HG03432 (cell line): ENCODE results near the gene RIN2.
"Not testable (repeated sequence)": the region's sequence is repeated elsewhere in the genome, so short reads cannot be mapped to it uniquely, and the experiment has no call there.

Experiments
- ATAC-seq: cut with Tn5 transposase; IDR thresholded peaks from one replicate; pipeline ENCODE4 v1.9.1; 2021; ENCODE audit warnings: mild to moderate bottlenecking, moderate library complexity; ENCODE audit not compliant: unreplicated experiment

The RIN2 gene

DNA sequence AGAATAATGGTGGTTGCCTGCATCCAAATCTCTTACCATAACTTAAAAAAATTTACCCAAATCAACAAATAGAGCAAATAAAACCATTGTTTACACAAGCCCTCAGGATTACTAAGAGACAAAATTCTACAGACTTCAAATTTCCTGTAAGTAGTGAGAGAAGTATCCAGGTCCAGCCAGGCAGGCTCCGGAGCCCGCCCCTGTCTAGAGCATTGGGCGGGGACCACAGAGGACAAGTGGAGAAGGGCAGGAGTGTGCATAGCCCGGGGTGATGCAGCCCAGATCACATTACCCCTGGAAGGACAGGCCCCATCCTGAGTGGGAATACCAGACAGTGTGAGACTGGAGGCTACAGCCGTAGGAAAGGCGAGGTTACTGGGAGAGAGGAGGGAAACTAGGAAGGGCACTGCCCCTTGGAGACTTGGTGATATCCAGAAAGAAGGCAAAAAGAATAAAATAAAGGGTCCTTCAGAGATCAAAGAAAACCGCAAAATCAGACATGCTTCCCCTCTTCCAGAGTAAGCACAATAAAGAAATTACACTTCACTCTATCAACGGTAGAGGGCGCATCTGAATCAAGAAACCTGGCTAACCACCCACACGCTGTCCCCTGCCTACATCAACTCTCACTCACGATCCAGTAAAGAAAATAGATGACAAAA, 26.6 kb downstream of the RIN2 start:
- ATAC-seq = no peak

GRCh38 chr20:19785173-19785982, 27.3 kb downstream of the RIN2 start:
- ATAC-seq = no peak

- ATAC-seq = no peak
Measured at GRCh38 chr20:19785983-19786285, 27.9 kb downstream of the RIN2 start.

DNA sequence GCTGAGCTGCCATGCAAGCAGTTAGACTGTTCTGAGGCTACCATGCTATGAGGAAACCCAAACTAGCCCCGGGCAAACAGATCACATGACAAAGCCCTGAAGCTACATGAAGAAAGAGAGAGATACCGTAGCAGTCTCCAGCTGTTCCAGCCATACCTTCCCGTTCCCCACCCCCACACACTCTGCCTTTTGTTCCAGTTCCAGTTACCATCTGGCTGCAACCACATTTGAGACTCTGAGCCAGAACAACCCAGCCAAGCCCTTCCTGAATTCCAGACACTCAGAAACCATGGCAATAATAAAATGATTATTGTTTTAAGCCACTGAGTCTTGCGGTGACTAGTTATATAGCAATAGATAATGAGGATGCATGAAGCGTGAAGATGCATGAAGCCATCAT, 28.3 kb downstream of the RIN2 start:
- no peak for ATAC-seq

DNA sequence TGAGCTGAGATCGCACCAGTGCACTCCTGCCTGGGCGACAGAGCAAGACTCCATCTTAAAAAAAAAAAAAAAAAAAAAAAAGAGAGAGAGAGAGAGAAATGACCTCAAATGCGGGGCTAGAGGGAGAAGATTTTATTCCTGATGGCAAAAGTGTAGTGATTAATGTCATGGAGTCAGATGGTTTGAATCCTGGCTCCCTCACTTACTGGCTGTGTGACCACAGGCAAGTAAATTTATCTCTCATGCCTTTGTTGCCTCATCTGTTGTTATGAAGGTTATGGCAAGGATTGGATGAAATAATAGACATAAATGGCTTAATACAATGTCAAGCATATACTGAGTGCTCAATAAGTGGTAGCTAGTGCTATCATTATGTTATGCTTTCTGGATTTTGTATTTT, 29.3 kb downstream of the RIN2 start:
- no peak for ATAC-seq

DNA sequence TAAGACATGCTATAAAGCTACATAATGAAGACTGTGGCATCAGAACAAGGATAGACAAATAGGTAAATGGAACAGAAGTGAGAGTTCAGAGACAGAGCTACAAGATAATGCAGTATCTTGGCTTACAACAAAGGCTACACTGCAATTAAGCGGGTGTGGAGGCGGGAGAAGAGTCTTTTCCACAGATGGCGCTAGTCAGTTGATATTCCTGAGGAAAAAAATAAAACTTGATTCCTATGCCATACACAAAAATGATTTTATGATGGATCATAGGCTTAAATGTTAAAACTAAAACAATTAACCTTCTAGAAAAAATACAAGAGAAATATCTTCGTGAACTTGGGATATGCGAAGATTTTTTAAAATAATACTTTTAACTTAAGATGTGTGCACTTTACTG, 31.0 kb downstream of the RIN2 start:
- ATAC-seq = no peak

- ATAC-seq = no peak
Measured at GRCh38 chr20:19789446-19789845, 31.4 kb downstream of the RIN2 start.

DNA sequence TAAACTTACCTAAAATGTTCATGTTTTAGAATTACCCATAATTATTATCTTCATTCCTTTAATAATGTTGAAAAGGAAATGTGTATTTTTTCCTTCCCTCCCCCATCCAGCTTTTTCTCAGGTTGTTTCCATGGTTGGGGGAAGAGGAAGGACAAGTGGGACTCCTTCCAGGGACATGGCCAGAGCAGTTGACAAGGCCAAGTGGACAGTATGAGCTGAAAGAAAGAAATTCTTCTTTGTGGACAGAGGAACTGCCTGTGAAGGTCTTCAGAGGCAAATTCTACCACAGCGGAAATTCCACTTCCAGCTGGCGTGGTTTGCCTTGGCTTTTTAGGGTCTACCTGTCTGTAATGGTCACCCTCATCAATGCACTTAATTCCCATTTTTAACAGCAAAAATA, 33.8 kb downstream of the RIN2 start:
- no peak for ATAC-seq

DNA sequence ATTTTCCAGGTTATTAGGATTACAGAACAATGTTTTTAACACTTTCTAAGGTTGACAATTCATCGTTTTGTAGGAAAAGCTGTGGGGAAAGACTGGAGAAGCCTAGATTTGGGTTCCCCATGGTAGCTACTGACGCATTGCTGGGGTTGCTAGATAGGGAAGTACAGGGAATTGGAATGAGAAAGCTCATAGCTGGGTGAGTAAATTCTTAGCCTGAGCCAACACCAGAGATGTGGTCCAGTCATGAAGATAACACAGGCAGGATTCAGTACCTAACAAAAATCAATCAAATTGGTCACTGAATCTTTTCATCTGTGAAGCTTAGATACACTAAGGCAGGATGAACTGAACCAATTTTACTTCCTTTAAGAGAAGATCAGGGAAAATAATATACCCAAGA, 35.7 kb downstream of the RIN2 start:
- ATAC-seq = no peak

GRCh38 chr20:19794941-19795340, 36.9 kb downstream of the RIN2 start:
- ATAC-seq = no peak

- no peak for ATAC-seq
Measured at GRCh38 chr20:19799325-19799724, 41.3 kb downstream of the RIN2 start.

DNA sequence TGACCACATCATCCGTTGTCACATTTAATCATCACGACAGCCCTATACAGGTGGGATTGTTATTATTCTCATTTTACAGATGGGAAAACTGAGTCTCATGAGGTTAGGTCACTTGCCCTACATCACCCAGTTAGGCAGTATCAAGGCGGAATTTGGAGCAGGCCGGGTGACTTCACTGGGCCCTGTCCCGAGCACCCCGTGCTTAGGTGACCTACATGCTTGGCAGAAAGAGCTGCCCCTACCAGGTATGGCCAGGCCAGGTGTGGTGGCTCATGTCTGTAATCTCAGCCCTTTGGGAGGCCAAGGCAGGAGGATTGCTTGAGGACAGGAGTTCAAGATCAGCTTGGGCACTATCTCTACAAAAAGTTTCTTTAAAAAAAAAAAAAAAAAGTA, 44.0 kb downstream of the RIN2 start:
- no peak for ATAC-seq

- ATAC-seq = no peak
Measured at GRCh38 chr20:19802492-19803158, 44.6 kb downstream of the RIN2 start.

DNA sequence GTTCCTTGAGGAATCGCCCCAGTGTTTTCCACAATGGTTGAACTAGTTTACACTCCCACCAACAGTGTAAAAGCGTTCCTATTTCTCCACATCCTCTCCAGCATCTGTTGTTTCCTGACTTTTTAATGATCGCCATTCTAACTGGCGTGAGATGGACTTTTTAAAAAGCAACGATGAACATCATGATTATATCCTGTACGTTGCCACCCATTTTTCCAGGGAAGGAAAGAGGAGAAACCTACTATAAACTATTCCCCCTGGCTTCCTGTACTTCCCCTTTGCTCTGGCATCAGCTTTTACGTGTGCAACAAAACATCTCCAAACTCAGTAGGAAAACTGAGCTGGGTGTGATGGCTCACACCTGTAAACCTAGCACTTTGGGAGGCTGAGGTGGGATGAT, 48.2 kb downstream of the RIN2 start:
- ATAC-seq = not testable (repeated sequence)

DNA sequence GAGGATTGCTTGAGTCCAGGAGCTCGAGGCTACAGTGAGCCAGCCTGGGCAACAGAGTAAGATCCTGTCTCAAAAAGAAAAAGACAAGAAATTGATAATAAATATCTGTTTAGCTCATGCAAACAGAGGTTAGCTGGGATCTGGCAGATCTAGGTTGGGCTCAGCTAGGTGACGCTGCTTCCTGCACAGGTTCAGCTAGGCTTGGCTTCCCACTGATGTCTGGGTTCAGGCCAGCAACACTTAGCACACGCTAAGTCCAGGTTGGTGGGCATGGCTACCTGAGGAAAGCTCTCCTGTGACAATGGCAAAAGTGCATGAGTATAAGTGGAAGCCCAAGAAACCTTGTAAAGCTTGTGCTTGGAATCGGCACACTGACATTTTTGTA, 48.7 kb downstream of the RIN2 start:
- no peak for ATAC-seq

DNA sequence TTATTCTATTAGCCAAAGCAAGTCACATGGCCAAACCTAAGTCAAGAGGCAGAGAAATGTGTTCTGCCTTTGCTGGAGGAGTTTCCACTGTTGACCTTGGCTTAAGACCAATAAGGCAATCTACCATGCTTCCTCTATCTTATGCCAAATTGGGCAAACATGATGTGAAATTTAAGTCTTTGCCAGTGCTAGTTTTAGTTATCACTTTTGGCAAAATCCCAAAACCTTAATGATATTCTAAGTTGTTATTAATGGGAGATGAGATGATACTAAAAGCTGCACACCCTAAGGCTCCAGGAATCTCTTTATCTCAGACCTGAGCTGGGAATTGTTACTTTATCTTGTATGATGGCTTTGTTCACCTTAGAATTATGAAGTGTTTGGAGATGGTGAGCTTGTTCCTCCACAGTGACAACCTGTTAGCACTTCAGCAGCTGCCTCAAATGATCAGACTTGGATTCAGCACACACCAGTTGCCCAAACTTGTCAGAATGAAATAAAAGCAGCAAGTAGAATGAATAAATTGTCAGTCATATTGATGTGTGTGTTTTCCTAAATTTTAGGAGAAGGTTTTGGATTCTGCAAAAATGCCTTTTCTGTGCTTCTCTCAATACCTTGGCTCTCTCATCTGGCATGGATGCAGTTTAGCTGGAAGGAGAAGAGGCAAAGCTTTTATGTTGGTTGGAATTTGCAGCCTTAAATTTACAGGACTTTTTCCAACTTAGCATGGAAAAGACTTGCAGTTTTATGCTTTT, 49.3 kb downstream of the RIN2 start:
- ATAC-seq = no peak
